Psoas muscle (tissue), 8 donors: ENCODE measurements around the gene HCN4. TPM values are rescaled to one million over a fixed set of nuclear protein-coding genes. Genes with fewer than 3 reads are reported as not detected.
A peak's percentile ranks its signal among the peaks of the same experiment; 100 is the strongest.

ENCODE experiments used
- ATAC-seq, 4 donors: fragments of 200-7000 bp; cut with Tn5 transposase; one replicate each; pipeline ENCODE4 v1.9.1; 2020; ENCODE audit warnings: moderate library complexity in 3 of 4, mild to moderate bottlenecking in 2 of 4
- DNase-seq, 2 donors: peaks; one replicate each; pipeline ENCODE4 v3.0.0-alpha.2; 2020
- H3K27ac ChIP-seq: fragments of 200-600 bp; one replicate; pipeline ENCODE4 v1.8.0; 2022
- H3K27me3 ChIP-seq, 3 donors: fragments of 200-600 bp in 1 of 3; one replicate each; pipeline versions ENCODE4 v1.6.1 to v1.8.0; 2013 to 2022; ENCODE audit warnings: low read length in 2 of 3, mild to moderate bottlenecking in 2 of 3, moderate library complexity in 1 of 3; ENCODE audit not compliant: insufficient read depth in 3 of 3
- H3K36me3 ChIP-seq, 2 donors: fragments of 200-600 bp in 1 of 2; one replicate each; pipeline versions ENCODE4 v1.6.1 to v1.8.0; 2013 to 2022; ENCODE audit warnings: low read depth in 1 of 2, mild to moderate bottlenecking in 1 of 2, moderate library complexity in 1 of 2; ENCODE audit not compliant: insufficient read depth in 1 of 2
- H3K4me1 ChIP-seq: fragments of 200-600 bp; one replicate; pipeline ENCODE4 v1.8.0; 2022
- H3K4me3 ChIP-seq: fragments of 200-600 bp; one replicate; pipeline ENCODE4 v1.8.0; 2022; ENCODE audit warnings: mild to moderate bottlenecking
- H3K9me3 ChIP-seq: fragments of 200-600 bp; one replicate; pipeline ENCODE4 v1.8.0; 2022
- CTCF ChIP-seq: fragments of 200-600 bp; IDR thresholded peaks from one replicate; pipeline ENCODE4 v1.8.0; 2022; ENCODE audit warnings: antibody characterized with exemption
- WGBS, 3 donors: extraction: QIAGEN DNeasy Blood & Tissue Kit; methylation state at CpG; one replicate each; pipeline versions ENCODE4 v1.1.6 to v1.1.7; 2013; 5-methylcytosine and 5-hydroxymethylcytosine counted together
- intact Hi-C, 2 donors: fragments of 100-400 bp; cut with DNase I; formaldehyde crosslinking; loops; one replicate each; pipeline versions ENCODE4 v1.11.0 to v1.14.2; 2022
- polyA plus RNA-seq, 3 donors: library from polyadenylated mRNA; stranded (reverse); fragments of 200-250 nt; gene quantifications; one replicate each; pipeline ENCODE4 v1.2.3, GENCODE V29; 2013
- total RNA-seq, 4 donors: library from RNA; stranded (reverse); fragmentation: NEBNext Ultra II Directional in 2 of 4; extraction: Animal tissue kit (Norgen Biotek cat#: 25700) in 2 of 4; gene quantifications; one replicate each; pipeline versions ENCODE4 v1.2.1 to v1.2.4, GENCODE V29; 2021 to 2023
- donor health status: healthy with polysubstance abuse.
- donor health status: DM: no; HTN: no; CAD: no; lungs with moderate emphysema.
- donor health status: Bipolar disorder and iron deficiency.
- donor health status: healthy.
- donor health status: DM: yes; HTN: yes; CAD: no.
- donor health status: DM: no; HTN: no; CAD: no.
- donor health status: DM: no; HTN: no; CAD: no.
- donor health status: DM: yes; HTN: yes; CAD: no.

HCN4 gene
- total and polyA plus RNA-seq, 7 donors = not detected

DNA sequence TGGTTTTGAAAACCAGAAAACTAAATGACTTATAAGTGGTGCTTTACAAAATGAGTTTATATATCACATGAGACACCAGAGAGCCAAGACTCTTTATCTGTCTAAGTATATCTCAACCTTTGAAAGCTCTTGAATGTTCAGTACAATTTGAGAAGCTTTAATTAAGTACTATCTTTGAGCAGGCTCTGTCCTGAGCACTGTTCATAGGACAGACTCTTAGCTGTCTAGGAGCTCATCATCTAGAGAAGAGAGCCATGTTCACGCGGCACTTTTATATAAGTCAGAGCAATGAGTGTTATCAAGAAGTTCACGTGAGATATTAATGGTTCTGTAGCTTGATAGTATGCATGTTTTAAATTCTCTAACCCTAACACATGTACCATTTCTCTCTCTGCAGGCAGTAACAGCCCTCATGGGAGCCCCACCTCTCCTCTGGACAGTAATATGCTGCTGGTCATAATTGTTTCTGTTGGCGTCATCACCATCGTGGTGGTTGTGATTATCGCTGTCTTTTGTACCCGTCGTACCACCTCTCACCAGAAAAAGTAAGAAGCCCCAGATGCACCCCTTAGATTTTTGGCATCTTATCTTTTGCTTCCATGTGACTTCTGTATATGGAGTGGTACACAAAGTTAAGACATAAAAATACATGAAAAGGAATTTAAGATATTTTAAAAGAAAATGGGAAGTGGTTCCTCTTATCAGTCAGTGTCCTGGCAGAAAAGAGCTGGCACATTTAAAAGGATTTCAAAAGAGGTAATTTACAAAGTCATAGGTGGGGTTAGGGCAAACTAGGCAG lies 86.0 kb downstream of the HCN4 start:
- Histone ChIP-seq H3K27ac (peak overlapping the region; percentile 27), H3K36me3 (peaks cover 7 to 74% of the 10 kb centered on the region in 2 donors)
- intact Hi-C loops = no loop called here

DNA sequence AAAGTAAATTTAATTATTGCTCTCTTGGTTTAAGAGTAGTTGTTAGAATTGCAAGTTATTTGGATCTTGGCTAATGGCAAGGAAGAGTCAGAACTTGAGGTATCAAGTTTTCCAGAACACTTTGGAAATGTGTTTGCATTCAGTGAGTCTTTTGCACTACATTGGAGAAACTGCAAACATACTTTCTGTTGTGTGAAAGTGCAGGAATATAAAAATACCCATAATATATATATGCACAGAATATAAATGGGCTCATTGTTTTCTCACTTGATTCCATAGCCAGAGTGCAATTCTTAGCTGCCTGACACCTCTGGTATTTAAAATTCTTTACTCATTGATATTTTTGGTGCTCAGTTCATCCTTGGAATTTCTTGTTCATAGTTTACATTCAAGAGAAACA lies 92.9 kb downstream of the HCN4 start:
- ATAC-seq = no peak
- no peaks in the 10 kb centered on the region for H3K9me3 ChIP-seq
- DNase-seq = no peak
- no peak overlapping the region for H3K4me3 ChIP-seq
- no peak for TF ChIP-seq CTCF
- intact Hi-C loops = loop anchor here (5.0 to 10.0 kb wide), 2 partner anchors 34 to 481 kb away; no protein-coding TSS in a partner anchor
- peaks cover 2 to 52% of the 10 kb centered on the region in 2 donors for H3K36me3 ChIP-seq
- H3K27ac ChIP-seq = no peak overlapping the region
- no peaks in the 10 kb centered on the region for H3K27me3 ChIP-seq
- peaks cover 6% of the 10 kb centered on the region for H3K4me1 ChIP-seq

More for the DNA sequence above, 86.0 kb downstream of the HCN4 start:
- Histone ChIP-seq H3K9me3 (no peaks in the 10 kb centered on the region), H3K4me3 (no peak overlapping the region), H3K27me3 (no peaks in the 10 kb centered on the region), H3K4me1 (peaks cover 11% of the 10 kb centered on the region)
- TF ChIP-seq CTCF = no peak
- no peak for DNase-seq
- WGBS, 3 donors = 88 to 94% (median 91%) methylated on average over 8 of the region's 8 CpGs
- no peak for ATAC-seq

DNA sequence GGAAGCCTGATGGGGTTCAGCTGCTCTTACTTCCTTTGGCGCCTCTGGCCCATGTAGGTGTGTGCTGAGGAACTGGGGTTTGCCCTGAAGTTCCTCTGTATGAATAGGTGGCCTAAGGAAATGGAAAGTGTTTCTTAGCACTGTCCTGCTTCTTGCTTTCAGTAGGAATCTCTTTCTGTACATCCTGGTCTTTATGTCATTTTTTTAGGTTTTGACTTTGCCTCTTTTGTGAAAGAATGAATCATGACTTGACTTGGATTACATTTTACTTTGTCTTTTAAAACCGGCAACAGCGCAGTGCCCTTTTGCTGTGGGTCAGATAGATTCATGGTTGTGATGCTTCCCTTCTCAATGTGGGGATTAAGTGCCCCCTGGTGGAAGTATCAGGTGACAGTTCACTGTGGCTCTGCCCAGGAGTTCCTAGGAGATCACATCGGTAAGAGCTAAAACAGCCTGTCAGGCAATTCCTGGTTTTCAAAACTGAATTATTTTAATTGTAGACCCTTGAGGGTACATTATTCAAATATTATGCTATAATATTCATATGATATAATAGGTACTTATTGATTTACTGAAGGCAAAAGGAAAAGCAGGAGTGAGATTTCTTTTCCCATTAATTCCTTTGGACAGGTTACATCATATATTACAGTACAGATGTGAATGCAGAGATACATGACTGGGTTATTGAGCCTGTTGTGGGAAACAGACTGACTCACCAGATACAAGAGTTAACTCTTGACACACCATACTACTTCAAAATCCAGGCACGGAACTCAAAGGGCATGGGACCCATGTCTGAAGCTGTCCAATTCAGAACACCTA lies 95.4 kb downstream of the HCN4 start:
- peaks cover 6% of the 10 kb centered on the region for H3K4me1 ChIP-seq
- H3K27me3 ChIP-seq = no peaks in the 10 kb centered on the region
- H3K36me3 ChIP-seq = peaks cover 0 to 39% of the 10 kb centered on the region in 2 donors
- H3K9me3 ChIP-seq = no peaks in the 10 kb centered on the region
- ATAC-seq (peak; percentile 84 to 96 (median 90)), DNase-seq (peak; percentile 17 to 53)
- WGBS, 3 donors = 34 to 39% (median 34%) methylated on average over 5 of the region's 5 CpGs
- intact Hi-C loops = loop anchor here in 1 of 2 donors (2.0 to 10.0 kb wide), 3 partner anchors 31 to 551 kb away; no protein-coding TSS in a partner anchor
- no peak overlapping the region for H3K4me3 ChIP-seq
- no peak overlapping the region for H3K27ac ChIP-seq
- TF ChIP-seq CTCF = peak; percentile 80

DNA sequence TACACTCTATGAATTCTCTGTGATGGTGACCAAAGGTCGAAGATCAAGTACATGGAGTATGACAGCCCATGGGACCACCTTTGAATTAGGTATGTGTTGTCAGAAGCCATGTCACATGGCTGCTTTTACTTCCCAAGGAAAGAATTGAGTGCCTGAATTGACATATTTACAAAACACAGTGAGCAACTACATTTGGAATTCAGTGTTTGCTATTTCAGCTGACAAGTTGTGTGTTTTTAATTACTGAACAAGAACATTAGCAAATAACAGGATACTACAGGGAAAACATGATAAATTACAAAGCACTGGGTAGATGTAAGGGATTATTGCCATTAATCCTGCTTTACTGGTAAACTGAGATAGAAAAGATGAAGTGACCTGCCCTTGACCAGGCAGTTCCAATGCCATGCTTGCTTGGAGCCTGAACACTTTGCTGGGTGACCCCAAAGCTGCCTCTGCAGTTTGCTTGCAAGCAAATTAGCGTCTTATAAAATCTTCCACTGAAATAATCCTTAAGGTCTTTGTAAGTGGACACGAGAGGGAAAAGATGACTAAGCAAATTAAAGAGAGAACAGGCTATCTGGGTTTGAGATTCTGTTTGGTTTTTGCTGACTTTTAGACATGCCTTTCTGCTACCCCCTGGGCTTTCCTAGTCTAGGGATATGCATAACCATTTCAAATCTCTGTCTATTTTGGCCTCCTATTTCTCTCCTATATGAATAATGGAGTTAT lies 98.2 kb downstream of the HCN4 start:
- DNase-seq (no peak), ATAC-seq (no peak)
- H3K27me3 ChIP-seq = no peaks in the 10 kb centered on the region
- no peak overlapping the region for H3K27ac ChIP-seq
- no peak for TF ChIP-seq CTCF
- H3K9me3 ChIP-seq = no peaks in the 10 kb centered on the region
- WGBS, 3 donors = 84 to 90% (median 86%) methylated on average over 3 of the region's 3 CpGs
- intact Hi-C loops = loop anchor here in 1 of 2 donors (5.0 to 10.0 kb wide), 2 partner anchors 476 to 548 kb away; no protein-coding TSS in a partner anchor
- H3K4me1 ChIP-seq = peaks cover 6% of the 10 kb centered on the region
- H3K4me3 ChIP-seq = no peak overlapping the region
- peaks cover 0 to 41% of the 10 kb centered on the region in 2 donors for H3K36me3 ChIP-seq

Other genes starting within 250 kb of the HCN4 start
- not detected for gene REC114, start 74.2 kb upstream of the HCN4 start, total RNA-seq
- gene REC114, start 74.2 kb upstream of the HCN4 start, polyA plus RNA-seq = not detected